Left ventricle myocardium inferior (tissue), 1 donor: ENCODE measurements around the gene DPP10. TPM values are rescaled to one million over a fixed set of nuclear protein-coding genes. Genes with fewer than 3 reads are reported as not detected.

Experiments
- DNase-seq: peaks from one replicate; pipeline ENCODE4 v3.0.0-alpha.2; 2020
- H3K27ac ChIP-seq: fragments of 200-600 bp; replicated peaks from 2 replicates; pipeline ENCODE4 v1.8.0; 2021
- H3K27me3 ChIP-seq: fragments of 200-600 bp; 2 replicates; pipeline ENCODE4 v1.8.0; 2021; ENCODE audit warnings: low read depth
- H3K36me3 ChIP-seq: fragments of 200-600 bp; 2 replicates; pipeline ENCODE4 v1.8.0; 2021
- H3K4me1 ChIP-seq: fragments of 200-600 bp; 2 replicates; pipeline ENCODE4 v1.8.0; 2021
- H3K4me3 ChIP-seq: fragments of 200-600 bp; 2 replicates; pipeline ENCODE4 v1.8.0; 2021; ENCODE audit warnings: mild to moderate bottlenecking, moderate library complexity
- H3K9me3 ChIP-seq: fragments of 200-600 bp; replicated peaks from 2 replicates; pipeline ENCODE4 v1.8.0; 2021
- CTCF ChIP-seq: fragments of 200-600 bp; IDR thresholded peaks from 2 replicates; pipeline ENCODE4 v1.8.0; 2021; ENCODE audit warnings: antibody characterized with exemption, mild to moderate bottlenecking, borderline replicate concordance
- intact Hi-C: fragments of 100-400 bp; cut with micrococcal nuclease; formaldehyde crosslinking; loops from one replicate; pipeline ENCODE4 v1.11.0; 2022
- total RNA-seq: library from RNA; stranded (reverse); fragmentation: NEBNext Ultra II Directional; extraction: Animal tissue kit (Norgen Biotek cat#: 25700); gene quantifications from one replicate; pipeline ENCODE4 v1.2.1, GENCODE V29; 2021
- donor health status: DM: no; HTN: yes; CAD: no; lungs with severe emphysema.

DPP10 gene
- total RNA-seq, 1 donor from 2014 or later: 0.16 TPM

GRCh38 chr2:115874427-115874826 lies 1432.0 kb downstream of the DPP10 start:
- intact Hi-C loops: no loop called here
- Histone ChIP-seq H3K27me3 (no peaks in the 10 kb centered on the region), H3K9me3 (no peaks in the 10 kb centered on the region), H3K4me3 (no peak overlapping the region), H3K36me3 (no peaks in the 10 kb centered on the region), H3K4me1 (no peaks in the 10 kb centered on the region), H3K27ac (no peak overlapping the region)
- no peak for DNase-seq
- no peak for TF ChIP-seq CTCF

DNA sequence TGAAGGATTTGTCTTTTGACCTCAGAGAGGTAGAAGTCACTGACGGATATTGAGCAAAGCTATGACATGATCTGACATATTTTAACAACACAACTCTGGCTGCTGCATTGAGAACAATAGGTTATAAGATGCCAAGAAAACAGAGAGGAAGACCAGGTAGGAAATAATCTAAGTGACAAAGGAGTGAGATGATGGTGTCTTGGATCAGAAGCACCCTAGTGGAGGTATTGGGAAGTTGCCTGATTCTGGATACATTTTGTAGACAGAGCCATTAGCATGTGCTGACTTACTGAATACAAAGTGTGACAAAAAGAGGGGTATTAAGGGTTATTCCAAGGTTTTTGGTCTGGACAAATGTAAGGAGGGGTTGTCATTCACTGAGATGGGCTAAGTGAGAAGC lies 1438.1 kb downstream of the DPP10 start:
- no peak for TF ChIP-seq CTCF
- no peaks in the 10 kb centered on the region for H3K36me3 ChIP-seq
- no peak overlapping the region for H3K27ac ChIP-seq
- intact Hi-C loops: no loop called here
- no peaks in the 10 kb centered on the region for H3K4me1 ChIP-seq
- H3K4me3 ChIP-seq: no peak overlapping the region
- no peak for DNase-seq
- H3K27me3 ChIP-seq: no peaks in the 10 kb centered on the region
- no peaks in the 10 kb centered on the region for H3K9me3 ChIP-seq

DNA sequence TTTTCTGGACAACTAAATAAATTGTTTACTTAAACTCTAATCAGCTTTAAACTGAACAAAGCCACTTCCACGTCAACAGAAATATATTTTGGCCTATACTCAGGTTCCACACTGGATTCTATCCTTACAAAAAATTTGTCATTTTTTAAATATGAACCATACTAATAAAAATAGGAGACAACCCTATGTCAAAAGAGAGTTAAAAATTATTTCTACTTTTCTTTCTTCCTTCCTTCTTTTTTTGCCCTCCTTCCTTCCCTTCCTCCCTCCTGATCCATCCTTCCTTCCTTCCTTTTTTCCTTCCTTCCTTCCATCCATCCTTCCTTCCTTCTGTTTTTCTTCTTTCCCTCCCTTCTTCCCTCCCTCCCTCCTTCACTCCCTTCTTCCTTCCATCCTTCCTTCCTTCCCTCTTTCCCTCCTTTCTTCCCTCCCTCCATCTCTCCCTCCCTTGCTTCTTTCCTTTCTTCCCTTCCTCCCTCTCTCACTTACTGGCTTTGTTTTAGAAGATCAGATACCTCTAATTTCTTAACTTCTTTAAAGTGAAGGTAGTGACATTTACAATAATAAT lies 1444.9 kb downstream of the DPP10 start:
- DNase-seq: no peak
- no peak overlapping the region for H3K27ac ChIP-seq
- peaks cover 34% of the 10 kb centered on the region for H3K9me3 ChIP-seq
- TF ChIP-seq CTCF: no peak
- intact Hi-C loops: no loop called here
- H3K4me3 ChIP-seq: no peak overlapping the region
- no peaks in the 10 kb centered on the region for H3K27me3 ChIP-seq
- H3K36me3 ChIP-seq: no peaks in the 10 kb centered on the region
- no peaks in the 10 kb centered on the region for H3K4me1 ChIP-seq
